Middle frontal gyrus (tissue), 1 donor: ENCODE results near the gene BCL2.
"Not testable (repeated sequence)": the region's sequence is repeated elsewhere in the genome, so short reads cannot be mapped to it uniquely, and the experiment has no call there.

Experiments
- DNase-seq: peaks from one replicate; pipeline ENCODE4 v3.0.0-alpha.2; 2015; ENCODE audit warnings: low spot score; ENCODE audit errors: extremely low spot score

Gene BCL2

GRCh38 chr18:63236921-63237846 lies 82.4 kb downstream of the BCL2 start:
- no peak for DNase-seq

- DNase-seq: no peak
These were observed 83.2 kb downstream of the BCL2 start for GRCh38 chr18:63236406-63236805.

GRCh38 chr18:63235920-63236319 lies 83.6 kb downstream of the BCL2 start:
- DNase-seq: not testable (repeated sequence)

GRCh38 chr18:63234841-63235240 lies 84.7 kb downstream of the BCL2 start:
- no peak for DNase-seq

GRCh38 chr18:63234432-63234831 lies 85.1 kb downstream of the BCL2 start:
- no peak for DNase-seq

GRCh38 chr18:63233334-63233733 lies 86.2 kb downstream of the BCL2 start:
- no peak for DNase-seq

GRCh38 chr18:63232826-63233225 lies 86.7 kb downstream of the BCL2 start:
- DNase-seq: no peak

GRCh38 chr18:63229971-63230370 lies 89.6 kb downstream of the BCL2 start:
- DNase-seq: no peak

GRCh38 chr18:63225434-63225833 lies 94.1 kb downstream of the BCL2 start:
- no peak for DNase-seq

GRCh38 chr18:63224630-63225029 lies 94.9 kb downstream of the BCL2 start:
- no peak for DNase-seq

- DNase-seq: no peak
These were observed 95.7 kb downstream of the BCL2 start for GRCh38 chr18:63223837-63224236.

- no peak for DNase-seq
These were observed 98.7 kb downstream of the BCL2 start for GRCh38 chr18:63220903-63221302.

GRCh38 chr18:63218472-63218871 lies 101.1 kb downstream of the BCL2 start:
- no peak for DNase-seq

GRCh38 chr18:63216516-63217311 lies 102.9 kb downstream of the BCL2 start:
- no peak for DNase-seq

- DNase-seq: no peak
These were observed 105.5 kb downstream of the BCL2 start for GRCh38 chr18:63213936-63214671.

GRCh38 chr18:63213331-63213900 lies 106.2 kb downstream of the BCL2 start:
- DNase-seq: no peak

GRCh38 chr18:63210521-63210920 lies 109.0 kb downstream of the BCL2 start:
- DNase-seq: no peak

- DNase-seq: no peak
These were observed 110.9 kb downstream of the BCL2 start for GRCh38 chr18:63208676-63209075.

- no peak for DNase-seq
These were observed 111.7 kb downstream of the BCL2 start for GRCh38 chr18:63207835-63208234.

- DNase-seq: no peak
These were observed 112.3 kb downstream of the BCL2 start for GRCh38 chr18:63207143-63207790.
